DND-41 (cell line): ENCODE measurements around the gene ZNF217.

ENCODE experiments used
- EZH2 ChIP-seq: IDR thresholded peaks from 3 replicates; pipeline ENCODE4 v1.6.1; 2012; ENCODE audit warnings: borderline replicate concordance, low read depth, mild to moderate bottlenecking, moderate library complexity, low read length, inconsistent platforms; ENCODE audit not compliant: severe bottlenecking
- TF ChIP-seq, protein P1 (sequence below): IDR thresholded peaks from 2 replicates; pipeline ENCODE4 v1.5.1; 2012; ENCODE audit warnings: borderline replicate concordance, low read length, moderate library complexity, mild to moderate bottlenecking; ENCODE audit not compliant: poor library complexity, severe bottlenecking; ENCODE audit errors: extremely low read depth

DNA sequence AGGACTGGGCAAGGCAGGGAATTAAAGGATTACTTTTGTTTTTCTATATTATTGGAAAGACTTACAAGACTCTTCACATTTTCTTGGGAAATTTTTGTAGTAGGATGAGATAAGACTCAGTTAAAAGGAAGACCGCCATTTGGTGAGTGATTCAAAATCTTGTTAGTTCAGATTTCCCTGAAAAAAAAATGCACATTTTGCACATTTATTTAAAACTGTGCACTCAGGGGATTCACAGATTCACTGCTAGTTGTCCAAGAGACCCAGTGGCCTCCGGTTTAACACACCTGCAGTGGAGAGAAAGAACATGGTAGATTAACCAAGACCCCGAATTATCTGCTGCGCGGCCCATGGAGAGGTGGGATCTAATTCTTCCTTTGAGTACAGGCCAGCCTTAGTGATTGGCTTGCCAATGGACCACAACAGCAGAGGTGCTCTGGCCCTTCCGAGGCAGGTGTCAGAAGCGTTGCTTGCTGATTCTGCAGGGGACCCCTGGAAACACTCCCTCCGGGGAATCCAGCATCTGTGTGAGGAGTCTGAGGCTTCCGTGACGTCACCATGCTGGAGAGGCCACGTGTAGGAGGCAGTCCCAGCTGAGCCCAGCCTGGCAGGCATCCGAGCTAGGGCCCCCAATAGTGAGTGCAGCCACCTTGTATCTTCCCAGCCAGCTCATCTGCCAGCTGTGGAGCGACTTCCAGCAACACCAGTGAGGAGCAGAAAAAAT, 68.9 kb downstream of the ZNF217 start:
- TF ChIP-seq, protein P1, sequence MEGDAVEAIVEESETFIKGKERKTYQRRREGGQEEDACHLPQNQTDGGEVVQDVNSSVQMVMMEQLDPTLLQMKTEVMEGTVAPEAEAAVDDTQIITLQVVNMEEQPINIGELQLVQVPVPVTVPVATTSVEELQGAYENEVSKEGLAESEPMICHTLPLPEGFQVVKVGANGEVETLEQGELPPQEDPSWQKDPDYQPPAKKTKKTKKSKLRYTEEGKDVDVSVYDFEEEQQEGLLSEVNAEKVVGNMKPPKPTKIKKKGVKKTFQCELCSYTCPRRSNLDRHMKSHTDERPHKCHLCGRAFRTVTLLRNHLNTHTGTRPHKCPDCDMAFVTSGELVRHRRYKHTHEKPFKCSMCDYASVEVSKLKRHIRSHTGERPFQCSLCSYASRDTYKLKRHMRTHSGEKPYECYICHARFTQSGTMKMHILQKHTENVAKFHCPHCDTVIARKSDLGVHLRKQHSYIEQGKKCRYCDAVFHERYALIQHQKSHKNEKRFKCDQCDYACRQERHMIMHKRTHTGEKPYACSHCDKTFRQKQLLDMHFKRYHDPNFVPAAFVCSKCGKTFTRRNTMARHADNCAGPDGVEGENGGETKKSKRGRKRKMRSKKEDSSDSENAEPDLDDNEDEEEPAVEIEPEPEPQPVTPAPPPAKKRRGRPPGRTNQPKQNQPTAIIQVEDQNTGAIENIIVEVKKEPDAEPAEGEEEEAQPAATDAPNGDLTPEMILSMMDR = no peak
- no peak for TF ChIP-seq EZH2
